Stimulated activated CD8-positive, alpha-beta memory T cell treated with anti-CD3 and anti-CD28 coated beads, Interleukin-12 subunit alpha, Interleukin-12 subunit beta, amount 100 ng/mL, for 1 hour (primary cell): ENCODE results near the gene MED31.
"Not testable (repeated sequence)": the region's sequence is repeated elsewhere in the genome, so short reads cannot be mapped to it uniquely, and the experiment has no call there.

ENCODE experiments used
- DNase-seq: peaks from one replicate; pipeline ENCODE4 v3.0.0-alpha.2; 2020; ENCODE audit warnings: low read depth

Gene MED31

DNA sequence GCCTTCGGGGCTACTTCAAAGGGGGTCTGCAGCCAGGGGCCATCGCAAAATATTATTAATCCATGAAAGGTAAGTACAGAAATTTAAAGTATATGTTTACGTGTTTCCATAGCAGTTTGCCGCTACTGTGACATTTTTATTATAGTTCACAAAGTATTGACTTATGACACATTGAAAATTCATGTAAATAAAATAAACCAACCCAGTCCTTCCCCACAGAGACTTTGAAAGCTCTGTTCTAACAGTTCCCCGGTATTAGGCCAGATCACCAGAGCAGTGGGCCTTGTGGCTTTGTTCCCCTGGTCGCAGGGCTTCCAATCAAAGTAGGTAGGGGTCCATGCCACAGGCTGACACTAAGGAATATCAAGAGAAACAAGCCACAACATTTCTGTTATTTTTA is 24.8 kb downstream of the MED31 start:
- no peak for DNase-seq

DNA sequence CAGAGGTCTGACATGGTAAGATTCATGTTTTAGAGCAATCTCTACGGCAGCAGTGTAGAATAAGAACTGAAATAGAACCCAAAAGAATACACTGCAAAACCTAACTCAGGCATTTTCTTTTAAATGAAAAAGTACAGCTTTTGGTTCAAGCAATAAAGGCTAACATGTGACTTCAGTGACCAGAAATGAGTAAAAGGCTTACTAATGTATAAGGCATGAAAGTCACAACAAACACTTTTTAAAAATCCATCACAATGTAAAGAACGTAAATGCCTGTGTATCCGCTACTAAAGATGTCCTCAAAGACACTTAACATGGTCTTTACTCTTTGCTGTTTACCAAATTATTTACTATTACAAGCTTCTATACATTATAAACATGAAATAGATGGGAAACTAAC is 27.5 kb downstream of the MED31 start:
- no peak for DNase-seq

- DNase-seq = no peak
Measured at GRCh38 chr17:6611231-6611630, 40.2 kb downstream of the MED31 start.

DNA sequence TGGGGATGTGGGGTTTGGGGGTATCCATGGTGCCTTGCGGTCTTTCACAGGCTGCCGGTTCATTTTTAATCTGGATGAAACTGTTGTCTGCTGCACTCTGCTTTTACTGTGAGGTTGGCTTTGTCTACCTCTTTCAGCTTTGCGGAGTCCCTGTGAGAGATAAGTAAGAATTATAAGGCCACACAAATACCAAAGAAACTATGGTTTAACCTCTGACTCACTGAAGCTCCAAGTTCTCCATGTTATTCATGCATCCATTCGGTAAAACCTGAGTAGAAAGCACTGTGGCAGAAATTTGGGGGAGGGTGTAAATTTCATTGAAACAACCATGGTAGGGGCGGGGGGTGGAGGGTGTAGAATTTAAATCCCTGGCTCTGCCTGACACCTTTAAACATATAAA is 41.4 kb downstream of the MED31 start:
- no peak for DNase-seq

GRCh38 chr17:6608321-6608720 is 43.1 kb downstream of the MED31 start:
- no peak for DNase-seq

- DNase-seq = no peak
Measured at GRCh38 chr17:6605142-6605541, 46.3 kb downstream of the MED31 start.

- no peak for DNase-seq
Measured at GRCh38 chr17:6603744-6604325, 47.6 kb downstream of the MED31 start.

- no peak for DNase-seq
Measured at GRCh38 chr17:6602141-6602540, 49.3 kb downstream of the MED31 start.

GRCh38 chr17:6599364-6599763 is 52.0 kb downstream of the MED31 start:
- DNase-seq = no peak

- DNase-seq = no peak
Measured at GRCh38 chr17:6597727-6598126, 53.7 kb downstream of the MED31 start.

DNA sequence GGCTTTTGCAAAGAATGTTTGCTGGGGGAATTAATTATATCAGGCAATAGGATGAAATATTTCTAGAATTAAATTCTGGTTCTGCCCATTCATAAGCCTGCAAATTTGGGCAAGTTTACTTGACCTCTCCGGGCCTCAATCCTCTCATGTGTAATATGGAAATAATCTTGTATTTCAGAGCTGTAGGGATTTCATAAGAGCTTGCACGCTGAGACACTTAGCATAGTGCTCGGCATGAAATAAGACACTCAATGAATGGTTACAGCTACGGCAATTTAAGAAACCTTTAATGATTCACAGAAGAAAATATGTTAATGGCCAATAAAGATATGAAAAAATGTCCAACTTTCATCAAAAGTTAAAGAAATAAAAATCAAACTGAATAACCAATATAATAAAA is 54.5 kb downstream of the MED31 start:
- no peak for DNase-seq

- DNase-seq = no peak
Measured at GRCh38 chr17:6596511-6596910, 54.9 kb downstream of the MED31 start.

DNA sequence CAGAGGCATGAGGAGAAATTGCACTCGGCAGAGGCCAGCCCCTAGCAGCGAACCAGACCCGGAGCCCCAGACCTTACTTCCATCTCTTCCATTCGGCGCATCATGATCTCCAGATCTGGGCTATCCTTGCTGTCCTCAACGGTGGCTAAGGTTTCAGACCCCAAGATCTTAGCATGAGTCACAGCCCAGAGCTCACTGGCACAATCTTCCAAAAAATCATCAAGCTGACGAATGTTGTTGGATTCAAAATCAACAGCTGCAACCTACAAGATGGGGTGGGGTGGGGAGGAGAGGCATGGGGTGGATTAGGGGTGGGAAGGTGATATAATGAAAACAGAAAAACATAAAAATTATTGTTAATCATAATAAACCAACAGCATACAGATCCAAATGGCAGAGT is 55.3 kb downstream of the MED31 start:
- no peak for DNase-seq

- not testable (repeated sequence) for DNase-seq
Measured at GRCh38 chr17:6593371-6593770, 58.0 kb downstream of the MED31 start.
